T-helper 1 cell treated with Interleukin-12 subunit alpha and Interleukin-12 subunit beta and Interleukin-4 antibody, amounts not matched to agents 30 μg/mL and 1 μg/mL, for 36 hours (primary cell): ENCODE results near the gene HAUS1.
"Not testable (repeated sequence)": the region's sequence is repeated elsewhere in the genome, so short reads cannot be mapped to it uniquely, and the experiment has no call there.

Source experiments
- H3K27ac Mint-ChIP-seq: one replicate; pipeline ENCODE4 v1.8.0; 2021; ENCODE audit warnings: mild to moderate bottlenecking, mixed read lengths
- H3K27me3 Mint-ChIP-seq: one replicate; pipeline ENCODE4 v1.8.0; 2021; ENCODE audit warnings: low read depth, mixed read lengths
- H3K36me3 Mint-ChIP-seq: one replicate; pipeline ENCODE4 v1.8.0; 2021; ENCODE audit warnings: low read depth, mixed read lengths
- H3K4me1 Mint-ChIP-seq: one replicate; pipeline ENCODE4 v1.8.0; 2021; ENCODE audit warnings: low read depth, mixed read lengths
- H3K4me3 Mint-ChIP-seq: one replicate; pipeline ENCODE4 v1.8.0; 2021; ENCODE audit warnings: mild to moderate bottlenecking, moderate library complexity, mixed read lengths
- H3K9me3 Mint-ChIP-seq: one replicate; pipeline ENCODE4 v1.8.0; 2021; ENCODE audit warnings: mixed read lengths

HAUS1 gene

DNA sequence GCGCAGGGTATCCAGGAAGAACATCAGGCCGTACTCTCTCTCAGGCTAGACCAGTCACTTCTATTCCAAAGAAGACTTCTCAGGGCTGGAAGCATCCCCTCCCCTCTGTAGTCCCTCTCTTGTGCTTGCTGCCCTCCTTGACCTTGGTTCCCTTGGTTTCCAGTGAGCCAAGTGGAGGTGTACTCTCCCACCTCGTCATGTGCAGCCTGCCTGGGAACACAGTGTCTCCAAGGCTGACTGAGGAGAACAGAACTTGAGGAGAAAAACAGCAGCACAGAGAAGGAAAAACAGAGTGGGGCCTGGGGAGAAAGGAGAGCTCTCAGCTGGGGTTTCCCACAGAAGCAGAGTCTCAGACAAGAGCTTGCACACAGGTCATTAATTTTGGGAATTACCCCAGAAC, 52.7 kb downstream of the HAUS1 start:
- H3K27ac Mint-ChIP-seq: peak overlapping the region; percentile 94
- peak overlapping the region; percentile 77 for H3K4me3 Mint-ChIP-seq
- H3K4me1 Mint-ChIP-seq: peaks cover 57% of the 10 kb centered on the region
- peaks cover 2% of the 10 kb centered on the region for H3K27me3 Mint-ChIP-seq
- peaks cover 12% of the 10 kb centered on the region for H3K36me3 Mint-ChIP-seq
- peaks cover 3% of the 10 kb centered on the region for H3K9me3 Mint-ChIP-seq

DNA sequence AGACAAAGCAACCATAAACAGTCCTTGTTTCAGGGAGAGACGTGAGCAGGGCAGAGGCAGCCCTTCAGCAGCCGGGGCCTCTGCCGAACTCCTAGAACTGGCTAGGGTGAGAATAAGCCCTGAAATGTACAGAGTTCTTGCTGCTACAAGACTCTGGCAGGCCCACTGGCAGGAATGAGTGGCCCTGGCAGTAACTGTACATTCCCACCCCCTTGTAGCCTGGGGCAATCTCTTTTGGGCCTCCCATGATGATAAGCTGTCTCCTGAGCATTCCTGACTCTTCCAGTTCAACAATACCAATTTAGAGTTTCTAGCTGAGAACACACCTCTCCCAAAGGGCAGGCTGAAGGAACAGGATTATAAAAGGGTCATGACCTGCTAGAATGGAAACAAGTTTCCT, 54.3 kb downstream of the HAUS1 start:
- H3K36me3 Mint-ChIP-seq: peaks cover 9% of the 10 kb centered on the region
- peaks cover 3% of the 10 kb centered on the region for H3K9me3 Mint-ChIP-seq
- no peak overlapping the region for H3K4me3 Mint-ChIP-seq
- H3K27ac Mint-ChIP-seq: no peak overlapping the region
- H3K27me3 Mint-ChIP-seq: no peaks in the 10 kb centered on the region
- peaks cover 61% of the 10 kb centered on the region for H3K4me1 Mint-ChIP-seq

DNA sequence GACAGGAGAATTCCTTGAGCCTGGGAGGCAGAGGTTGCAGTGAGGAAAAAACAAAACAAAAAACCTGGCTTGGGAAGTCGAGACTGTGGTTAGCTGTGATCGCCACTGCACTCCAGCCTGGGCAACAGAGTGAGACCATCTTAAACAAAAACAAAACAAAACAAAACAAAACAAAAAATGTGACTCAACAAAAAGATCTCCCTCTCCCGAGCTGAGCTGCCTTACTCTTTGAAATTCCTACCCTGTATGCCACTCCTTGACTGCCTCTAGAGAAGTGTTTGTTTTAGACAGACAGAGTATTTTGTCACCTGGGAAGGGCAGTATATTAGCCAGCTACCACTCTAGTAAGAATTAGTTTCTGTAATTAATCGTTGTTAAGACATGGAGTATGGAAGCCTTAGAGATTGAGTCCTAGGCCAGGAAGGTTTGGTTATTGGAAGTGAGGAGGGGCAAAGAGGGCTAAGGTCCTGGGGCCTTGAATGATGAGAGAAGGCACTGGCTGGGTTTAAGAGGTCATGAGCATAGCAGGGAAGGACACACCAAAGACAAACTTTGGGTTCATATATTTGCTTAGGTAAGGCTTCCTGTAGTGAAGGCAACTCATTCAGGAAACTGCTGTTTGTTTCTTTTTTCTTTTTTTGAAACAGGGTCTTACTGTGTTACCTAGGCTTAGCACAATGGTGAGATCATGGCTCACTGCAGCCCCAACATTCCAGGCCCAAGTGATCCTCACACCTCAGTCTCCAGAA, 56.0 kb downstream of the HAUS1 start:
- Mint-ChIP-seq H3K9me3 (peaks cover 3% of the 10 kb centered on the region), H3K27ac (peak overlapping the region; percentile 49), H3K4me3 (no peak overlapping the region), H3K27me3 (no peaks in the 10 kb centered on the region), H3K36me3 (peaks cover 6% of the 10 kb centered on the region), H3K4me1 (peaks cover 51% of the 10 kb centered on the region)

DNA sequence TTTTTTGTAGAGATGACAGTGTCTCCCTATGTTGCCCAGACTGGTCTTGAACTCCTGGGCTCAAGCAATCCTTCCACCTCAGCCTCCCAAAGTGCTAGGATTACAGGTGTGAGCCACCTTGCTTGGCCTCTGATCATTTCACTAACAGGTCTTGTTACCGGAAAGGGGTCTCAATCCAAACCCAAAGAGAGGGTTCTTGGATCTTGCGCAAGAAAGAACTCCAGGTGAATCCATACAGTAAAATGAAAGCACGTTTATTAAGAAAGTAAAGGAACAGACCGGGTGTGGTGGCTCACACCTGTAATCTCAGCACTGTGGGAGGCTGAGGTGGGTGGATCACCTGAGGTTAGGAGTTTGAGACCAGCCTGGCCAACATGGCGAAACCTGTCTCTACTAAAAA, 56.7 kb downstream of the HAUS1 start:
- H3K4me3 Mint-ChIP-seq, H3K27ac Mint-ChIP-seq, H3K9me3 Mint-ChIP-seq, H3K27me3 Mint-ChIP-seq, H3K36me3 Mint-ChIP-seq: not testable (repeated sequence)
- peaks cover 45% of the 10 kb centered on the region for H3K4me1 Mint-ChIP-seq

DNA sequence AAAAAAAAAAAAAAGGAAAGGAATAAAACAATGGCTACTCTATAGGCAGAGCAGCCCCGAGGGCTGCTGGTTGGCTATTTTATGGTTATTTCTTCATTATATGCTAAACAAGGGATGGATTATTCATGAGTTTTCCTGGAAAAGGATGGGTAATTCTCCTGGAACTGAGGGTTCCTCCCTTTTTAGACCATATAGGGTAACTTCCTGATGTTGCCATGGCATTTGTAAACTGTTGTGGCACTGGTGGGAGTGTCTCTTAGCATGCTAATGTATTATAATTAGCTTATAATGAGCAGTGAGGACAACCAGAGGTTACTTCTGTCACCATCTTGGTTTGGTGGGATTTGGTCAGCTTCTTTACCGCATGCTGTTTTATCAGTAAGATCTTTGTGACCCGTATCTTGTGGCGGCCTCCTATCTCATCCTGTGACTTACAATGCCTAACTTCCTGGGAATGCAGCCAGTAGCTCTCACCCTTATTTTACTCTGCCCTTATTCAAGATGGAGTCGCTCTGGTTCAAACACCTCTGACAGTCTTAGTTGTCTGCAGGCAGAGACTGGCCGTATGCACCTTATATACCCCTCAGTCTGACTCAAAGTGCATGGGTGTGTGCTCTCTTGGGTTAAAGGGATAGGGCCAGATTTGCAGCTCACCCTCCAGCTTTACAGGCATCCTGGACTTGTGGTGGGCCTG, 57.7 kb downstream of the HAUS1 start:
- Mint-ChIP-seq H3K27me3 (no peaks in the 10 kb centered on the region), H3K36me3 (peaks cover 5% of the 10 kb centered on the region), H3K4me1 (peaks cover 40% of the 10 kb centered on the region), H3K9me3 (no peaks in the 10 kb centered on the region), H3K27ac (no peak overlapping the region), H3K4me3 (no peak overlapping the region)

- Mint-ChIP-seq H3K27ac (no peak overlapping the region), H3K36me3 (peaks cover 8% of the 10 kb centered on the region), H3K9me3 (no peaks in the 10 kb centered on the region), H3K4me1 (peaks cover 37% of the 10 kb centered on the region), H3K27me3 (no peaks in the 10 kb centered on the region), H3K4me3 (no peak overlapping the region)
These were observed 58.9 kb downstream of the HAUS1 start for GRCh38 chr18:46163091-46163490.

- no peak overlapping the region for H3K4me3 Mint-ChIP-seq
- H3K27me3 Mint-ChIP-seq: no peaks in the 10 kb centered on the region
- peaks cover 7% of the 10 kb centered on the region for H3K36me3 Mint-ChIP-seq
- H3K27ac Mint-ChIP-seq: no peak overlapping the region
- no peaks in the 10 kb centered on the region for H3K9me3 Mint-ChIP-seq
- peaks cover 39% of the 10 kb centered on the region for H3K4me1 Mint-ChIP-seq
These were observed 59.8 kb downstream of the HAUS1 start for GRCh38 chr18:46163941-46164499.

DNA sequence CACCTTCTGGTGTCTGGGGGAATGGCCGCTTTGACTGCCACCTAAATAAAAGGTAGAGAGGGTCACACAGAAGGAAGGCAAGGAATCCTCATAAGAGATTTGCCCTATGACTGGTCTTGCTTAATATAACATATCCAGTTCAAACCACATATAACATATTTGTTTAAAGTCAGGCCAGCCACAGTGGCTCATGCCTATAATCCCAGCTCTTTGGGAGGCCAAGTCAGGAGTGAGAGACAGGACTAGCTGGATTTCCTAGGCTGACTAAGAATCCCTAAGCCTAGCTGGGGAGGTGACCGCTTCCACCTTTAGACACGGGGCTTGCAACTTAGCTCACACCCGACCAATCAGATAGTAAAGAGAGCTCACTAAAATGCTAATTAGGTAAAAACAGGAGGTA, 60.3 kb downstream of the HAUS1 start:
- H3K9me3 Mint-ChIP-seq, H3K4me3 Mint-ChIP-seq, H3K27ac Mint-ChIP-seq, H3K27me3 Mint-ChIP-seq, H3K36me3 Mint-ChIP-seq: not testable (repeated sequence)
- peaks cover 44% of the 10 kb centered on the region for H3K4me1 Mint-ChIP-seq

GRCh38 chr18:46164920-46165319, 60.7 kb downstream of the HAUS1 start:
- no peak overlapping the region for H3K4me3 Mint-ChIP-seq
- peaks cover 7% of the 10 kb centered on the region for H3K36me3 Mint-ChIP-seq
- H3K4me1 Mint-ChIP-seq: peaks cover 45% of the 10 kb centered on the region
- H3K9me3 Mint-ChIP-seq: no peaks in the 10 kb centered on the region
- H3K27me3 Mint-ChIP-seq: no peaks in the 10 kb centered on the region
- no peak overlapping the region for H3K27ac Mint-ChIP-seq

DNA sequence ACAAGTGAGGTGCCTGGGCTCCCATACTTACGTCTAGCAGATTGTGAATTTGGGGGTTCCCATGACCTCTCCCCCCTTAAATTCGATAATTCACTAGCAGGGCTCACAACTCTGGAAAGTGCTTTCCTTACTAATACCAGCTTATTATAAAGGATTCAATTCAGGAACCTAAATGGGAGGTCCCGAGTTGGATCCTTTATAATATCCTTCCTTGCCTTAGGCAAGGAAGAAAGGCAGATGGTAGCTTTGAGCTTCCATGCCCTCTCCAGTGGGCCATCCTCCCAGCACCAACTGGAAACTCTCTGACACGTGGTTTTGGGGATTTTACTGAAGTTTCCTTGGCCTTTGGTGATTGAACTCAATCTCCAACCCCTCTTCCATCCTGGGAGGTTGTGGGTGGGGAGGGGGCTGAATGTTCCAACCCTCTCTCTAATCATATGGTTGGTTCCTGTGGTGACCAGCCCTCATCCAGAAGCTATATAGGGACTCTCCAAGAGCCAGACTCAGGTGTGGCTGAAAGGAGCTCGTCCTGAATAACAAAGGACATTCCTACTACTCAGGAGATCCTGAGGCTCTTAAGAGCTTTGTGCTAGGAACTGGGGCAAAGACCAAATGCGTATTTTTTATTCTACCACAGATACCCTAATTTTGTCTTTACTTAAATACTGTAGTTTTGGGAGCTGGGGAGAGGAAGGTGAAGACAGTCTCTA, 62.2 kb downstream of the HAUS1 start:
- H3K4me3 Mint-ChIP-seq: no peak overlapping the region
- H3K4me1 Mint-ChIP-seq: peaks cover 37% of the 10 kb centered on the region
- no peaks in the 10 kb centered on the region for H3K9me3 Mint-ChIP-seq
- peak overlapping the region; percentile 36 for H3K27ac Mint-ChIP-seq
- H3K27me3 Mint-ChIP-seq: no peaks in the 10 kb centered on the region
- H3K36me3 Mint-ChIP-seq: peaks cover 4% of the 10 kb centered on the region

- H3K27me3 Mint-ChIP-seq: no peaks in the 10 kb centered on the region
- H3K9me3 Mint-ChIP-seq: no peaks in the 10 kb centered on the region
- H3K27ac Mint-ChIP-seq: peak overlapping the region; percentile 82
- peak overlapping the region; percentile 82 for H3K4me3 Mint-ChIP-seq
- peaks cover 40% of the 10 kb centered on the region for H3K4me1 Mint-ChIP-seq
- peaks cover 4% of the 10 kb centered on the region for H3K36me3 Mint-ChIP-seq
These were observed 63.8 kb downstream of the HAUS1 start for GRCh38 chr18:46167971-46168370.

DNA sequence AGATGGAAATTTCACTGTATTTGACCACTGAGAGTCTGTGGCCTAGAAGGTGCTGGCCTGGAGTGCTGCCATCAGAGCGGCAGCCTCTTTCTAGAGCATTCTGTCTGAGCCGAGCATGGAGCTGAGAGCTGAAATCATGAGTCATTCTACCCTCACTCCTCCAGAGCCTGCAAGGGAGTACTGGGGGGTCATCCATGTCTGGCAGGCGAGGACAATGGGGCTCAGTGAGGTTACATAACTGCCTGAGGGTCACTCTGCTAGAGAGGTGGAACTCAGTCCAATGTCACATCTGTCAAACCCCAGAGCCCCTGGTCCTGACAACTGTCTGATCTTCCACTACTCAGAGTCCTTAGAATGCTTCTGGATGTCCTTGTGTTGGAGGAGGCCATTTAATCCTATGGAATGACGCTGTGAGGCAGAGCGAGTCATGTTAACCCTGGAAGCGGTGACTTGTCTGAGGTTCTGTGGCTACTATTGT, 65.3 kb downstream of the HAUS1 start:
- peaks cover 6% of the 10 kb centered on the region for H3K36me3 Mint-ChIP-seq
- H3K27ac Mint-ChIP-seq: peak overlapping the region; percentile 41
- H3K4me1 Mint-ChIP-seq: peaks cover 34% of the 10 kb centered on the region
- H3K27me3 Mint-ChIP-seq: no peaks in the 10 kb centered on the region
- H3K4me3 Mint-ChIP-seq: no peak overlapping the region
- H3K9me3 Mint-ChIP-seq: no peaks in the 10 kb centered on the region

GRCh38 chr18:46171331-46171730, 67.1 kb downstream of the HAUS1 start:
- no peaks in the 10 kb centered on the region for H3K9me3 Mint-ChIP-seq
- H3K27me3 Mint-ChIP-seq: no peaks in the 10 kb centered on the region
- peak overlapping the region; percentile 11 for H3K4me3 Mint-ChIP-seq
- H3K36me3 Mint-ChIP-seq: peaks cover 11% of the 10 kb centered on the region
- peaks cover 46% of the 10 kb centered on the region for H3K4me1 Mint-ChIP-seq
- no peak overlapping the region for H3K27ac Mint-ChIP-seq

GRCh38 chr18:46173393-46174341, 69.5 kb downstream of the HAUS1 start:
- no peaks in the 10 kb centered on the region for H3K9me3 Mint-ChIP-seq
- H3K4me3 Mint-ChIP-seq: peak overlapping the region; percentile 89
- peaks cover 43% of the 10 kb centered on the region for H3K4me1 Mint-ChIP-seq
- no peaks in the 10 kb centered on the region for H3K27me3 Mint-ChIP-seq
- peak overlapping the region; percentile 92 for H3K27ac Mint-ChIP-seq
- peaks cover 12% of the 10 kb centered on the region for H3K36me3 Mint-ChIP-seq
